AG09309 (cell line): ENCODE results near the gene RTN4RL2.
A peak's percentile ranks its signal among the peaks of the same experiment; 100 is the strongest.

ENCODE experiments used
- DNase-seq: peaks from one replicate; pipeline ENCODE4 v3.0.0-alpha.2; 2010; ENCODE audit warnings: low read depth
- H3K4me3 ChIP-seq: 2 replicates; pipeline ENCODE4 v1.5.1; 2011; ENCODE audit warnings: mild to moderate bottlenecking, low read depth, low read length, moderate library complexity; ENCODE audit not compliant: control insufficient read depth
- CTCF ChIP-seq: IDR thresholded peaks from 2 replicates; pipeline ENCODE4 v1.5.1; 2011; ENCODE audit warnings: mild to moderate bottlenecking, low read depth, low read length, inconsistent platforms; ENCODE audit not compliant: insufficient read depth, control insufficient read depth; ENCODE audit errors: missing control alignments

RTN4RL2 gene

GRCh38 chr11:57460022-57460757 is at the start of gene RTN4RL2:
Gene RTN4RL2 (plus strand): TSS chr11:57460528. CDS start chr11:57460866, 338 bp downstream.
- H3K4me3 ChIP-seq, result peak within 1 kb of the TSS; percentile 40
- no peak for DNase-seq

GRCh38 chr11:57413681-57414080 is 46.6 kb upstream of the RTN4RL2 start:
- H3K4me3 ChIP-seq, result no peak overlapping the region
- no peak for TF ChIP-seq CTCF

More at GRCh38 chr11:57460022-57460757, at the start of gene RTN4RL2:
- no peak for TF ChIP-seq CTCF

GRCh38 chr11:57414612-57415212 is 45.6 kb upstream of the RTN4RL2 start:
- no peak for TF ChIP-seq CTCF
- no peak for DNase-seq
- no peak overlapping the region for H3K4me3 ChIP-seq

More at GRCh38 chr11:57413681-57414080, 46.6 kb upstream of the RTN4RL2 start:
- no peak for DNase-seq

- no peak for TF ChIP-seq CTCF
- H3K4me3 ChIP-seq, result no peak overlapping the region
- DNase-seq, result no peak
Observed at GRCh38 chr11:57416436-57416835, 43.9 kb upstream of the RTN4RL2 start.

- DNase-seq, result peak; percentile 41
- no peak overlapping the region for H3K4me3 ChIP-seq
- TF ChIP-seq CTCF, result no peak
Observed at GRCh38 chr11:57417056-57417455, 43.3 kb upstream of the RTN4RL2 start.

GRCh38 chr11:57418131-57418530 is 42.2 kb upstream of the RTN4RL2 start:
- TF ChIP-seq CTCF, result no peak
- no peak overlapping the region for H3K4me3 ChIP-seq
- DNase-seq, result no peak
